Adrenal gland (tissue), 5 donors: ENCODE measurements around the gene SMIM35.

Experiments used
- POLR2A ChIP-seq, 2 donors: fragments of 450-650 bp; IDR thresholded peaks; one replicate each; pipeline ENCODE4 v1.6.1; 2017; ENCODE audit warnings: antibody characterized with exemption in 2 of 2, mild to moderate bottlenecking in 2 of 2, moderate library complexity in 1 of 2
- TF ChIP-seq, protein P1 (sequence below), 6 experiments: fragments of 450-650 bp in 4 of 6; fragments of 200-600 bp in 2 of 6; sonication (generic) in 1 of 6; IDR thresholded peaks; 1 replicate in 5 of 6; 2 replicates in 1 of 6; pipeline versions ENCODE4 v1.5.1 to v1.8.0; 2016 to 2021; ENCODE audit warnings: antibody characterized with exemption in 6 of 6, mild to moderate bottlenecking in 2 of 6, moderate library complexity in 1 of 6
- donor health status: DM: no; HTN: no; CAD: no.

DNA sequence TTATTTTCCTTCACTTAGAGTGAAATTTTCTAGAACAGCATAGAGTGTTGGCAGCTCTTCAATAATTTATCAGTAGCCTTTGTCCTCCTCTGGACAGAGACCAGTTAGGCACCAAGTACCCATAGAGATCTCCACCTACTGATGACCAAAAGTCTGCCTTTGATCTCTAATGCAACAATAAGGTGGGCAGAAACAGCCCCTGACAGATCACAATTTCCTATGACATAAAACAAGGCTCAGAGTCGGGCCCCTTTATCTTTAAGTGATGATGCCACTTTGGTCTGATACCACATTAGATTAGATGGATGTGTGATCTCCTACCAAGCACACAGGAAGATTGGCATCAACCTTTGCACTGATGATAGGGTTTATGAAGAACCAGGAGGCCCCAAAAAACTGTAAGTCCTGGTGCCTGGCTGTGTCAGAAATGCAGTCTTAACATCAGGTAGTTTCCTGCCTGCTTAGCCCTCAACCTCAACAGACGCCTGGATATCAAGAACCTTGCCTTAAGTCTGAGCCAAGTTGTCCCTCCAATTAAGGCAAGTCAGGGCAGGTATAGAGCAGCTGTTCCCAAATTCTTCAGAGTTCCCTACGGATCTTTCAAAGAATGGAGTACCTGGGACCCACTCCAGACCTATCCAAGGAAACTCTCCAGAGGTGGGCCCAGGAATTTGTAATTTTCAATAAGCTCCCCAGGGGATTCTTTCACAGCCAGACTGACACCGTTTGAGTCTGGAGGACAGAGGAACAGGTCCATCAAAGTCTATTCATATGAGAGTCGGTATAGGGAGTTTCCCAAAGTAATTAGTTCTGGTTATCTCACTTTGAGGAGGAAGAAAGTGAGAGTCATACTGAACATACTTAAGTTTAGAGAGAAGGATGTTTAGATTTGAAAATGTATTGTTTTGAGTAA, 40.5 kb downstream of the SMIM35 start:
- TF ChIP-seq, protein P1, sequence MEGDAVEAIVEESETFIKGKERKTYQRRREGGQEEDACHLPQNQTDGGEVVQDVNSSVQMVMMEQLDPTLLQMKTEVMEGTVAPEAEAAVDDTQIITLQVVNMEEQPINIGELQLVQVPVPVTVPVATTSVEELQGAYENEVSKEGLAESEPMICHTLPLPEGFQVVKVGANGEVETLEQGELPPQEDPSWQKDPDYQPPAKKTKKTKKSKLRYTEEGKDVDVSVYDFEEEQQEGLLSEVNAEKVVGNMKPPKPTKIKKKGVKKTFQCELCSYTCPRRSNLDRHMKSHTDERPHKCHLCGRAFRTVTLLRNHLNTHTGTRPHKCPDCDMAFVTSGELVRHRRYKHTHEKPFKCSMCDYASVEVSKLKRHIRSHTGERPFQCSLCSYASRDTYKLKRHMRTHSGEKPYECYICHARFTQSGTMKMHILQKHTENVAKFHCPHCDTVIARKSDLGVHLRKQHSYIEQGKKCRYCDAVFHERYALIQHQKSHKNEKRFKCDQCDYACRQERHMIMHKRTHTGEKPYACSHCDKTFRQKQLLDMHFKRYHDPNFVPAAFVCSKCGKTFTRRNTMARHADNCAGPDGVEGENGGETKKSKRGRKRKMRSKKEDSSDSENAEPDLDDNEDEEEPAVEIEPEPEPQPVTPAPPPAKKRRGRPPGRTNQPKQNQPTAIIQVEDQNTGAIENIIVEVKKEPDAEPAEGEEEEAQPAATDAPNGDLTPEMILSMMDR (IDR thresholded peaks at IDR 0.05): no peak
- TF ChIP-seq POLR2A (IDR thresholded peaks at IDR 0.05): no peak
